Thoracic aorta (tissue), 2 donors: Measurements from ENCODE around the gene RAPGEF2. TPM values are rescaled to one million over a fixed set of nuclear protein-coding genes. Genes with fewer than 3 reads are reported as not detected.
"Not testable (repeated sequence)": the region's sequence is repeated elsewhere in the genome, so short reads cannot be mapped to it uniquely, and the experiment has no call there.

Experiments
- ATAC-seq: fragments of 150-250 bp; one replicate; pipeline ENCODE4 v1.8.0; 2017; ENCODE audit warnings: low read depth; ENCODE audit not compliant: insufficient number of reproducible peaks, low FRiP score
- DNase-seq: peaks from one replicate; pipeline ENCODE4 v3.0.0-alpha.2; 2020; ENCODE audit warnings: low spot score
- H3K27ac ChIP-seq, 2 donors: fragments of 200-600 bp; sonication (generic); 1 replicate in 1 of 2; 2 replicates in 1 of 2; pipeline ENCODE4 v1.5.1; 2016; ENCODE audit warnings: mild to moderate bottlenecking in 2 of 2, moderate library complexity in 2 of 2
- H3K27me3 ChIP-seq: fragments of 200-600 bp; sonication (generic); replicated peaks from 2 replicates; pipeline ENCODE4 v1.6.0; 2016; ENCODE audit warnings: mild to moderate bottlenecking; ENCODE audit not compliant: insufficient read depth
- H3K36me3 ChIP-seq: fragments of 200-600 bp; sonication (generic); one replicate; pipeline ENCODE4 v1.5.1; 2016
- H3K4me1 ChIP-seq, 2 donors: fragments of 200-600 bp; sonication (generic); 1 replicate in 1 of 2; 2 replicates in 1 of 2; pipeline versions ENCODE4 v1.5.1 to v1.6.0; 2016; ENCODE audit warnings: low read depth in 2 of 2, mild to moderate bottlenecking in 1 of 2; ENCODE audit not compliant: control insufficient read depth in 1 of 2
- H3K4me3 ChIP-seq: fragments of 200-600 bp; sonication (generic); 2 replicates; pipeline ENCODE4 v1.5.1; 2016; ENCODE audit warnings: mild to moderate bottlenecking
- H3K9me3 ChIP-seq: fragments of 200-600 bp; sonication (generic); 2 replicates; pipeline ENCODE4 v1.5.1; 2016
- CTCF ChIP-seq: fragments of 200-600 bp; sonication (generic); IDR thresholded peaks from one replicate; pipeline ENCODE4 v1.5.1; 2019; ENCODE audit warnings: antibody characterized with exemption
- total RNA-seq, 2 donors: library from RNA; depleted of rRNA; stranded (reverse); fragments of >200 nt; gene quantifications; one replicate each; pipeline versions ENCODE4 v1.1.0 to v1.2.3, GENCODE V29; 2016

The RAPGEF2 gene
- total RNA-seq, 2 donors from 2014 or later: 63.0 to 63.6 TPM

GRCh38 chr4:159374749-159375530, 272.1 kb downstream of the RAPGEF2 start:
- Histone ChIP-seq H3K4me3 (no peak overlapping the region), H3K27ac (no peak overlapping the region), H3K9me3 (no peaks in the 10 kb centered on the region), H3K27me3 (no peaks in the 10 kb centered on the region), H3K4me1 (no peaks in the 10 kb centered on the region), H3K36me3 (no peaks in the 10 kb centered on the region)
- TF ChIP-seq CTCF: no peak
- DNase-seq (no peak), ATAC-seq (no peak)

GRCh38 chr4:159376289-159376688, 273.4 kb downstream of the RAPGEF2 start:
- no peak overlapping the region for H3K4me3 ChIP-seq
- H3K9me3 ChIP-seq: no peaks in the 10 kb centered on the region
- TF ChIP-seq CTCF: no peak
- no peaks in the 10 kb centered on the region for H3K36me3 ChIP-seq
- DNase-seq (no peak), ATAC-seq (no peak)
- H3K4me1 ChIP-seq: no peaks in the 10 kb centered on the region
- H3K27me3 ChIP-seq: no peaks in the 10 kb centered on the region
- no peak overlapping the region for H3K27ac ChIP-seq

- no peak overlapping the region for H3K27ac ChIP-seq
- ATAC-seq (no peak), DNase-seq (no peak)
- H3K4me3 ChIP-seq: no peak overlapping the region
- no peaks in the 10 kb centered on the region for H3K9me3 ChIP-seq
- H3K4me1 ChIP-seq: no peaks in the 10 kb centered on the region
- no peaks in the 10 kb centered on the region for H3K36me3 ChIP-seq
- TF ChIP-seq CTCF: no peak
- no peaks in the 10 kb centered on the region for H3K27me3 ChIP-seq
Measured at GRCh38 chr4:159378056-159378616, 275.3 kb downstream of the RAPGEF2 start.

- H3K27me3 ChIP-seq, H3K9me3 ChIP-seq, DNase-seq, H3K36me3 ChIP-seq, H3K4me1 ChIP-seq, ATAC-seq, H3K27ac ChIP-seq, H3K4me3 ChIP-seq: not testable (repeated sequence)
Measured at GRCh38 chr4:159379064-159379463, 276.2 kb downstream of the RAPGEF2 start.

GRCh38 chr4:159379836-159380235, 277.0 kb downstream of the RAPGEF2 start:
- H3K27ac ChIP-seq: no peak overlapping the region
- TF ChIP-seq CTCF: no peak
- no peaks in the 10 kb centered on the region for H3K9me3 ChIP-seq
- DNase-seq (no peak), ATAC-seq (no peak)
- H3K36me3 ChIP-seq: no peaks in the 10 kb centered on the region
- H3K27me3 ChIP-seq: no peaks in the 10 kb centered on the region
- H3K4me1 ChIP-seq: peaks cover 0 to 5% of the 10 kb centered on the region in 2 donors
- no peak overlapping the region for H3K4me3 ChIP-seq
